Sigmoid colon (tissue), 7 donors: ENCODE data around the gene SPATA2L. TPM values are rescaled to one million over a fixed set of nuclear protein-coding genes. Genes with fewer than 3 reads are reported as not detected.
"Not testable (repeated sequence)": the region's sequence is repeated elsewhere in the genome, so short reads cannot be mapped to it uniquely, and the experiment has no call there.

ENCODE experiments used
- DNase-seq: peaks from one replicate; pipeline ENCODE4 v3.0.0-alpha.2; 2019
- H3K27ac ChIP-seq, 4 donors: fragments of 200-600 bp; sonication (generic); one replicate each; pipeline ENCODE4 v1.5.1; 2016 to 2019; ENCODE audit warnings: mild to moderate bottlenecking in 1 of 4
- H3K27me3 ChIP-seq, 3 donors: fragments of 200-600 bp; sonication (generic); one replicate each; pipeline ENCODE4 v1.5.1; 2019; ENCODE audit warnings: mild to moderate bottlenecking in 1 of 3
- H3K36me3 ChIP-seq, 4 donors: fragments of 200-600 bp; sonication (generic); one replicate each; pipeline ENCODE4 v1.5.1; 2016 to 2019
- H3K4me1 ChIP-seq, 4 donors: fragments of 200-600 bp; sonication (generic); one replicate each; pipeline ENCODE4 v1.5.1; 2017 to 2019
- H3K4me3 ChIP-seq, 4 donors: fragments of 200-600 bp; sonication (generic); one replicate each; pipeline ENCODE4 v1.5.1; 2017 to 2019; ENCODE audit warnings: mild to moderate bottlenecking in 2 of 4, moderate library complexity in 1 of 4
- H3K9me3 ChIP-seq, 4 donors: fragments of 200-600 bp in 3 of 4; sonication (generic) in 3 of 4; one replicate each; pipeline versions ENCODE4 v1.5.1 to v1.6.1; 2013 to 2019
- CTCF ChIP-seq, 4 experiments: fragments of 450-650 bp in 3 of 4; fragments of 200-600 bp in 1 of 4; IDR thresholded peaks; one replicate each; pipeline ENCODE4 v1.5.1; 2016 to 2019; ENCODE audit warnings: antibody characterized with exemption in 4 of 4, mild to moderate bottlenecking in 3 of 4, moderate library complexity in 2 of 4
- EP300 ChIP-seq, 4 donors: sonication (generic); formaldehyde crosslinking; IDR thresholded peaks; one replicate each; pipeline ENCODE4 v1.6.1; 2017; ENCODE audit warnings: antibody characterized with exemption in 4 of 4
- POLR2A ChIP-seq, 2 donors: fragments of 450-650 bp; IDR thresholded peaks; one replicate each; pipeline ENCODE4 v1.6.1; 2016; ENCODE audit warnings: antibody characterized with exemption in 2 of 2, mild to moderate bottlenecking in 2 of 2, moderate library complexity in 2 of 2
- POLR2AphosphoS5 ChIP-seq, 4 donors: sonication (generic); formaldehyde crosslinking; IDR thresholded peaks; one replicate each; pipeline ENCODE4 v1.6.1; 2017; ENCODE audit warnings: antibody characterized with exemption in 4 of 4
- WGBS, 2 donors: extraction: QIAGEN DNeasy Blood & Tissue Kit; methylation state at CpG; one replicate each; pipeline ENCODE4 v1.1.7; 2013; 5-methylcytosine and 5-hydroxymethylcytosine counted together
- intact Hi-C: fragments of 100-400 bp; cut with DNase I; formaldehyde crosslinking; loops from one replicate; pipeline ENCODE4 v1.15.1; 2023
- polyA plus RNA-seq, 3 donors: library from polyadenylated mRNA; stranded (reverse); fragments of 200-250 nt; gene quantifications; one replicate each; pipeline ENCODE4 v1.2.3, GENCODE V29; 2013
- total RNA-seq, 4 donors: library from RNA; depleted of rRNA; stranded (reverse); fragments of >200 nt; gene quantifications; one replicate each; pipeline ENCODE4 v1.1.0, GENCODE V29; 2016
- donor health status: healthy with polysubstance abuse.
- donor health status: Bipolar disorder and iron deficiency.
- donor health status: healthy.

The SPATA2L gene
- total and polyA plus RNA-seq, 7 donors = 3.5 to 17.6 (median 11.3) TPM

GRCh38 chr16:89704281-89704680 lies 2.8 kb upstream of the SPATA2L start:
- DNase-seq = no peak
- Histone ChIP-seq H3K27ac (no peak overlapping the region), H3K4me3 (no peak overlapping the region), H3K4me1 (peaks cover 0 to 32% (median 27%) of the 10 kb centered on the region in 4 donors), H3K9me3 (no peaks in the 10 kb centered on the region), H3K36me3 (no peaks in the 10 kb centered on the region), H3K27me3 (peaks cover 0 to 28% (median 7%) of the 10 kb centered on the region in 3 donors)
- intact Hi-C loops = no loop called here
- 85 to 89% methylated on average over 13 of the region's 13 CpGs for WGBS, 2 donors
- TF ChIP-seq EP300 (IDR thresholded peaks at IDR 0.05) (no peak), POLR2AphosphoS5 (IDR thresholded peaks at IDR 0.05) (no peak), POLR2A (IDR thresholded peaks at IDR 0.05) (no peak), CTCF (IDR thresholded peaks at IDR 0.05) (no peak)

GRCh38 chr16:89700649-89701424 lies 668 bp downstream of the SPATA2L start:
- WGBS, 2 donors = 1 to 2% methylated on average over 78 of the region's 78 CpGs
- Histone ChIP-seq H3K4me3 (peak overlapping the region; percentile 49 to 68 (median 59)), H3K9me3 (no peaks in the 10 kb centered on the region), H3K36me3 (peaks cover 0 to 10% (median 0%) of the 10 kb centered on the region in 4 donors), H3K27ac (peak overlapping the region; percentile 70 to 83 (median 76)), H3K27me3 (peaks cover 0 to 28% (median 7%) of the 10 kb centered on the region in 3 donors), H3K4me1 (peaks cover 0 to 27% (median 25%) of the 10 kb centered on the region in 4 donors)
- TF ChIP-seq POLR2AphosphoS5 (IDR thresholded peaks at IDR 0.05) (peak in 1 of 4 donors; percentile 16), CTCF (IDR thresholded peaks at IDR 0.05) (no peak)
- intact Hi-C loops = loop anchor here (1.0 to 2.0 kb wide), 4 partner anchors 20 to 271 kb away; partner anchors contain the start of genes VPS9D1 and ZNF276
- no peak for DNase-seq

- peak; percentile 100 for DNase-seq
- Histone ChIP-seq H3K9me3 (no peaks in the 10 kb centered on the region), H3K4me3 (peak overlapping the region; percentile 49 to 68 (median 59)), H3K36me3 (peaks cover 0 to 14% (median 0%) of the 10 kb centered on the region in 4 donors), H3K4me1 (peaks cover 0 to 27% (median 25%) of the 10 kb centered on the region in 4 donors), H3K27ac (peak overlapping the region; percentile 70 to 83 (median 76)), H3K27me3 (peaks cover 0 to 28% (median 7%) of the 10 kb centered on the region in 3 donors)
- WGBS, 2 donors = 0 to 1% methylated on average over 30 of the region's 30 CpGs
- intact Hi-C loops = loop anchor here (1.0 to 2.0 kb wide), 4 partner anchors 21 to 272 kb away; partner anchors contain the start of genes VPS9D1 and ZNF276
- peak in 3 of 4 donors; percentile 32 to 84 (median 46) for TF ChIP-seq POLR2AphosphoS5 (IDR thresholded peaks at IDR 0.05)
- TF ChIP-seq POLR2A (IDR thresholded peaks at IDR 0.05) = peak in 1 of 2 donors; percentile 22
- peak in 2 of 4 donors; percentile 57 to 61 for TF ChIP-seq EP300 (IDR thresholded peaks at IDR 0.05)
- peak; percentile 72 to 88 (median 78) for TF ChIP-seq CTCF (IDR thresholded peaks at IDR 0.05)
Observed at GRCh38 chr16:89700100-89700648, 1.3 kb downstream of the SPATA2L start.

GRCh38 chr16:89699629-89700099 lies 1.8 kb downstream of the SPATA2L start:
- Histone ChIP-seq H3K27ac (peak overlapping the region; percentile 43 to 83 (median 73)), H3K4me1 (peaks cover 0 to 27% (median 25%) of the 10 kb centered on the region in 4 donors), H3K36me3 (peaks cover 0 to 19% (median 0%) of the 10 kb centered on the region in 4 donors), H3K27me3 (peaks cover 0 to 28% (median 7%) of the 10 kb centered on the region in 3 donors), H3K4me3 (peak overlapping the region in 2 of 4 donors; percentile 64 to 68)
- WGBS, 2 donors = 48 to 67% methylated on average over 18 of the region's 18 CpGs
- not testable (repeated sequence) for DNase-seq, H3K9me3 ChIP-seq
- intact Hi-C loops = loop anchor here (1.0 to 2.0 kb wide), 4 partner anchors 21 to 273 kb away; partner anchors contain the start of genes VPS9D1 and ZNF276

GRCh38 chr16:89698717-89699116 lies 2.8 kb downstream of the SPATA2L start:
- Histone ChIP-seq H3K36me3 (peaks cover 0 to 28% (median 8%) of the 10 kb centered on the region in 4 donors), H3K27me3 (peaks cover 0 to 28% (median 7%) of the 10 kb centered on the region in 3 donors), H3K4me1 (peaks cover 0 to 27% (median 25%) of the 10 kb centered on the region in 4 donors)
- H3K27ac ChIP-seq, H3K9me3 ChIP-seq, DNase-seq, intact Hi-C loops, H3K4me3 ChIP-seq: not testable (repeated sequence)
- 96 to 97% methylated on average over 14 of the region's 14 CpGs for WGBS, 2 donors
